GM21619 (cell line): ENCODE results near the gene HNF1B.

ENCODE experiments used
- ATAC-seq: cut with Tn5 transposase; IDR thresholded peaks from one replicate; pipeline ENCODE4 v1.9.1; 2021; ENCODE audit not compliant: unreplicated experiment

Gene HNF1B

DNA sequence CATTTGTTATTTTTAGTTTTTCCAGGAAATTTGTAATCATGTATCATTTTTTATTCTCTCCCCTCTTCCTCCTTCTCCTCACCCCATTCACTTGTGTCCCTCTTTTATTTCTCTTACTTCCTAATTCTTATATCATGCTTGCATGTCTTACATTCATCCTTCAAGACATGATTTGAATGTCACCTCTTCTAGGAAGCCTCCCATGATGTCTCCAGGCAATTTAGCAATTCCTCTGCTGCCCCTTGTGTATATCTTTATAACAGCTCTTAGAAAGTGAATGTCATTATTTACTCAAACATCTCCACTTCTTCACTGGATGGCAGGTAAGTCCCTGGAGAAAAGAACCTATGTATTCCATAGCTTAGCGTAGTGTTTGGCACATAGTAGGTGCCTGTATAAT is 7.8 kb downstream of the HNF1B start:
- ATAC-seq: no peak

DNA sequence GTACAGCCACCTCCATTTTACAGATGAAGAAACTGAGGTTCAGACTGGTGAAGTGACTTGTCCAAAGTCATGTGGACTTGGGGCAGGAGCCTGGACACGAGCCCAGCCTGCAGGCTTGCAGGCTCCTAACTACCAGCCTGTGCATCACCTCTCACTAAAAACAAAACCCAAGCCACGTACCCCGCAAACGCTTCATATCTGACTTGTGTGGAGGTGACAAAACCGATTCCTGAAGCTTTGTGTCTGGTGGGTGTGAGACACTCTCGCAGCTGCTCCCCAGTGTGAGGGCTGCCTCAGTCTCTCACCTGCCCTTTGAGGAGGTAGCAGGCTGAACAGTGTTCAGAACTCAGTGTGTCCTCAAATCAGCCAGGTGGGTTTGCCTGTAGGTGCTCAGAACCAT is 8.4 kb downstream of the HNF1B start:
- no peak for ATAC-seq

DNA sequence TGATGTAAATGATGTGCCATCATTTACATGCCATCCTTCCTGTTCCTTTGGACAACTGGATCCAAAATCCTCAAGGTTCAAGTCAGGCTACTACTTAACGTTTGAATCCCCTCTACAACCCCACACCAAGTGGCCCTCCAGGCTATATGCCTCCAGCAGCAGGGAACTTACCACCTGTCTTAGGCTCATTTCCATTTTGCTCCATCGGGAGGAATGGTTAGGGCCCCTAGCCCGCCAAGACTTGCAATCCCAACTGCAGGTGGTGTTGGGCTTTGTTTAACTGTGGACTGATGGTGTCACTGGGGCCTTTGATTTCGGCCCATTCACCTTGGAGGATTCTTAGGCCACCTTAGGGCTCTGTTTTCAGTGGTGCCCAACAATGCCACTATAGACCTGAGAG is 9.7 kb downstream of the HNF1B start:
- ATAC-seq: no peak

DNA sequence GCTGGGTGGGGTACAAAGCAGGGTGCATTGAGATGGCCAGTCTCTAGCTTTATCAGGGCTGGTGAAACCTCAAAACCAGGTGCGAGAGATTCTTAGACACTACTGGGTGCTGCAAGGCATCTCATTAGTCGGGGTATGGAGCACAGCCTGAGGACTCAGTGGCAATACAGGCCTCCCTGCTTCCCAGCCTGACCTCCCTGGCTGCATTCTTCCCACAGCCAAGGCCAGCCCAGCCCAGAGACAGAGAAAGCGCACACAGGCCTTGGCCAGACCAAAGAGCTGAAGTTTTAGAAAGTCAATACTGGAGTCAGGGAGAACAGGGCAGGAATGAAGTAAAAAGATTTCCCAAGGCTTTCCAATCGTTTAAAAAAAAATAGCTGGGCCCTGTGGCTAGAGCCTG is 12.5 kb downstream of the HNF1B start:
- no peak for ATAC-seq

DNA sequence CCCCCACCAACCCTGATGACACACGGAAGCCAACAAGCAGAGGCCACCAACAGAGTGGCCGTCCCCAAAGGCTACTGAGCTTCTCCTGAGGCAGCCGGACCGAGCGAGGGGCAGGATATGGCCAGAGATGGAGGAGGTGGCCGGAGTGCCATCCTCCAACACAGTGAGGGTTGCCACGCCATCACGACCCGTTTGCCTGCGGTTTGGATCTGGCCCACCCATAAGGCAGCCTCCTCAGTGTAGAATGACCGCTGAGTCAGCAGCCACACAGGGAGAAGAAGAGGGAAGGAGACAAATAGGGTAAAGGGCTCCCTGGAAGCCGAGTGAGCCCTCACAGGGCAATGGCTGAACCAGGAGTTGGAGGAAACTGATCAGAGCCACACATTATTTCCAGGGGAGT is 13.8 kb downstream of the HNF1B start:
- no peak for ATAC-seq

DNA sequence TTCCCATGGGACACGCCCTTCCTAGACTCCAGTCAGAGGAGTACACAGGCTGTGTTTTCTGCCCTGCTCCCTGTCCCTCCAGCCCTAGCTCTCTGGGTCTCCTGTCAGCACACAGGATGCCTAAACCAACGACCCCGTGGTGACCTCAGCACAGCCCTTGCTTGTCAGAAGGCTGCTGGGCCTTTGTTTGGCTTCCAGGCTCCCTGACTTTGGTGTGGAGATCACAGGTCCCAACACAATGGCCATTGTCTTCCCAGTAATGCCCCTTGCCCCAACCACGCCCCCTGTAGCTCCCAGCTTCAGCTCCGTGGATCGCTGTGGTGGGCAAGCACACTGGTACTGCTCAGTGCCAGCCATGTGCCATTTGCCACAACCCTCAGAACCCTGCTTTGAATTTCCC is 15.0 kb downstream of the HNF1B start:
- no peak for ATAC-seq

DNA sequence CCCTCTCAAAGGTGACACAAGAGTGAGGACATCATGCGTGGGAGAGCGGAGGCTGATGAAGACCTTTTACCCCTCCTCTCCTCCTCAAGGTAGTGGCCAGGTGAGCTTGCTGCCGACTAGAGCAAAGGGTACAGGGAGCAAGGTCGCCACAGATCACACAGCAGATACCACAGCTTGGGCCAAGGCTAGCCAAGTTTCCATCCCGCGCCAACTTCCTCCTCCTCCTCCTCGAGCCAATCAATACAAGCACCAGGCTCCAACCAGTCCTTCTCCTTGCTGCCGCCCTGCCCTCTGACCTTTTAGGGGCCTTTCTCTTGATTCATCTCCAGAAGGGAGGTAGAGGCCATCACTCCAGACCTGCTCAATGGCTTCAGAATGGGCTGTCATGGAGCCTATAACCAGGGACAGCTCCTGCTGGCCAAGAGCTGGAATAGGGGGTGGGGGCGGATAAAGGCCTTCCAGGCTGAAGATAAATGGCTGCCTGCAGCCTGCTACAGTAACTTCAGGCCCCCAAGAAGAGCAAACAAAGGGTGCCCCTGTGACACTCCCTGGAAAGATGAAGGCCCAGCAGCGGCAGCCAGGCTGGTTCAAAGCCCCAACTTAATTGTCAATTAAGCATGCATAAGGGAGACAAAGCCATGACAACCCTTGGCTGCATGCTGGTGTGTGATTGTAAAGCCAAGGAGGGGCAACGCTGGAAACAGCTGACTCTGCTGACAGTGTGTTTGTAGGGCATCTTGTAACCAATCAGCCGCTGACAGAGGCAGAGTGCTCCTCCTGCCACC is 17.8 kb downstream of the HNF1B start:
- ATAC-seq: no peak

DNA sequence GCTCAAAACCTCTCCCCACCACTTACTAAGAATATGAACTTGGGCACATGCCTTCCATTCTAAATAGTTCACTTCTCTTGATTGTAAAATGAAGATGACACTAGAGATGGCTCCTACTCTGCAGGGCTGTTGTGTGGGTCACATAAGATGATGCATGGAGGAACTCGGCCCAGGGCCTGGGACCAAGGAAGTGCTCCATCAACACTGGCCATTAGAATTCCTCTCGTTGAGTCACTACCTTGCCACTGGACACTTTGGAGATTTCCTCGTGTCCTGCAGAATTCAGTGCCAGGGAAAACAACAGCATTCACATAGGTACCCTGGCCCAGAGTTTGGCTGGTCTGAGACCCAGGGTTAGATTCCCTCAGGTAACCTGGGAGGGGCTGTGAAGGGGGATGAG is 18.6 kb downstream of the HNF1B start:
- ATAC-seq: no peak

DNA sequence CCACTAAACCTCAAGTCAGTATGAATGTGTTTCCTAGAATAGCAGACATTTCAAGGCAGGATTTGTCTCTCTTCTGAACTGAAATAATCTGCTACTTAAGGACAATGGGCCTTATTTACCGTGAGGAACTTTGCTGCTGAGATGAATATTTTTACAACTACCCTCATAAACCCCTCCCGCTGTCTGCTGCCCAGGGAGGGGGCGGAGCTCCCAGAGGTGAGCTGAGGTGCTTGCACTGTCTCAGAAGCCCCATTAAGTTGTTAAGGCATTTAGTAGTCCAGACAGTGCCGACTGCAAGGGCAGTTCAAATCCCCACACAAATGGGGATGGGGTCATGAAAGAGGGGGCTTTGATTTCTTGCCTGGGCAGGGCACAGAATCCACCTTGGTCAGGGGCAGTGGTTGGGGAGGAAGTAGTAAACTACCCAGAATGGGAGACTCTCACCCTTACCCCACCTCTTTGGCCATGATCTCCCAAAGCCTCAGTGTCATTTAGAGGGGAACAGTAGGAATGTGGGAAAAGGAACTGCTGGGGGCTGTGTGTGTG is 19.2 kb downstream of the HNF1B start:
- no peak for ATAC-seq

DNA sequence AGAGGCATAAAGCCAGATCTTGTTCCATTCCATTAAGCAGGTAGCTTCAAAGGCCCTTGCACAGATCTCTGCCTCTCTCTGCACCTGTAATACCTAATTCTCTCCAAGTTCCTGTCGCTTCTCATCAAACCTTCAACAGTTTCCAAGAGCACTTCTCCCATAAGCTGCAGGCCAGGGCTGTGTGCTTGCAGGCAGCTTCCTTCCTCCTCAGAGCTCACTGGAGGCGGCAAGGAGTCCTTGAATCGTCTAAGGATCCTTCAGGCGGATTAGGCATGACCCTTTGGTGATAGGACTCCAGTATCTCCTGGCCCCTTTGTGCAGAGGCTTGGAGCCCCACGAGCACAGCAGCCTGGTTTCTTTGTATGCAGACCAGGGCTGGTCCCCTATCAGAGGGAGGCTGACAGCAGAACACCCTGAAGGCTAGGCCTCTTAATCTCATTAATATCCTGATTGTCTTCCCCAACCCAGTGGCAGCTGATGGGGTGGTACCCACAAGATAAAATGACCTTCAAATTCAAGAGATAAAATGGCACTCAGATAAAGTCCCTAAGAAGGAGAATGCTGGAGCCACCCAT is 19.8 kb downstream of the HNF1B start:
- ATAC-seq: no peak

DNA sequence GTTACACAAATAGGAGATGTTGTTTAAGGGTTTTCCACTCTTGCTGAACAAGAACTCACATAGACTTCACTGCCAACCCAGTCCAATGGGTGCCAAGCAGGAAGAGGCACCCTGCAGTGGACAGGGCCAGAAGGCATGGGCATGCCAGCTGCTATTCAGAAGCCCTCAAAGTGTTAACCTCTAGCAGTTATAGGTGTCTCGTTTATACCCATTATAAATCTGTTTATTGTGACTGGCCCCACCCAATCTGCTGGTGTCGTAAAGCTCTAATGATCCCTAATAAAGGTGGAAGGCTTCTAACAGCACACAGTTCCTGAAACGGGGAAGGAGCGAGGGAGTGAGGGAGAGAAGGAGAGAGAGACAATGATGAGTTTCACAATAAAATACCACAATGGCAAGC is 23.9 kb downstream of the HNF1B start:
- ATAC-seq: no peak

DNA sequence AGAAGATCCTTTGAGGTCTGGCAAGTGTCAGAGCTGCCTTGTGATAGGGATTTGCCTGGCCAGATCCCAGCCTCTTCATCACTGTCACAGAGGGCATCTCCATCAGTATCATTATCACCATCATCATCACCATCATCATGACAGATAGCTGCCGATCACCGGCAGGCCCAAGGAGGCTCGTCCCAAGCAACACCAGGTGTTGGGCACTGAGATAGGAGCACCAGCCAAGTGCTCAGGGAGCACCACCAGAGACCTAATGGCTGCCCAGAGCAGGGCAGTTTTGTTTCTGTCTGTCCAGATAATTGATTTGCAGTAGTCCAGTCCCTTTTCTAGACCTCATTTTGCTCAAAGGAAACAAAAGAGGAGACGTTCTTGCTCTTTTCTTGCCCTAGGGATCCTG is 25.0 kb downstream of the HNF1B start:
- ATAC-seq: no peak

DNA sequence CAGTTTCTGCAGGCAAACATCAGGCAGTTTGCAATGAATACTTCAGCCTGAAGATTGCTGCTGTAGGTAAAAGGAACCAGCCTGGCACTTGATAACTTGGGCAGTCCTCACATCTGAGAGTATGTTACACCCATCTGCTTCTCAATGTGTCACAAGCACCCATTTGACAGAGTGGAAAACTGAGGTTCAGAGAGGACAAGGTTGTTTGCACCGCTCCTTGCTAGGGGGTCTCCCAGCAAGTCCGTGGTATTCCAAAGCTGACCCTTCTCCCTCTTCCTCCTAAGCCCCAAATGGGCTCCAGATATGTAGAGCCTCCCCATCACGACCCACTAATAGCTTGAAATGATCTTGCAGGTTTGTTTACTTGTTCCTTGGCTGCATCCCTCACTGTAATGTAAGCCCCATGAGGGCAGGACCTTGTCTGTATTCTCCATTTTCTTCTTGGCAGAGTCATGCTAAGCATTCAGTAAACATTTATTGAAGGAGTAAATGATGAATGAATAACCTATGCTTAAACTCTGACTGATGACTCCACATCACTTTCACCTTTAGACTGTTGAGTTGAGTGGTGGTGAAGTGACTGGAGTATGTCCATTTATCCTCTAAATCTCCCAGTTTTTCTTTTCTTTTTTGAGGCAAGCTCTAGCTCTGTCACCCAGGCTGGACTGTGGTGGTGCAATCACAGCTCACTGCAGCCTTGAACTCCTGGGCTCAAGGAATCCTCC is 26.4 kb downstream of the HNF1B start:
- no peak for ATAC-seq

DNA sequence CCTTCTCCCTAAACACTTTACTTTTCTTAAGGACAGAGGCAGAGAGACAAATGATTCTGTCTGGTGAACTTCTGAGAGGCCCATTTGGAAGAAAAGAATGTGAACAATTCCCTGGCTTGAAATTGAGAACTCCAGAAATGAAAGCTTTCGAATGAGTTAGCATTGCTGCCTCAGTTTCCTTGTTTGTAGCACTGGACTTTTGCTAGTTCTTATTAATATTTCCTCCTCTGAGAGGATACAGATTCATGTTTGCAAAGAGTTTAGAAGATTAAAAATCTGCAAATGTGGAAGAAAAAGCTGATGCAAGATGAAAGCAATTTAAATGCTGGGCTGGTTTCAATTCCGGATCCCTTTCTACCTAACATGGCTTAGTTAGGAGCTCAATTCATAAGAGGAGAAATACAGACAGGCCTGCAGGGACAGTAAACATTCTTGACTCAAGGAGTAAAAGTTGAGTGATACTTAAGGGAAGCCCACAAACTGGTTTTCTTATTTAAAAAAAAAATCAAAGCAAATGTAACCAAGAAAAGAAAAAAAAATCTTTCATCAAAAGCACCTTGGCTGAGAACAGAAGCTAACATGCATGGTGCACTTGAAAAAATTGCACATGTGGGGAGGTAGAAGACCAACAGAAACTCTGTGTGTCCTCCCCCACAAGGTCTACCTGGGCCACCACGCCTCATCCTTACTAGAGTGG is 27.1 kb downstream of the HNF1B start:
- no peak for ATAC-seq

DNA sequence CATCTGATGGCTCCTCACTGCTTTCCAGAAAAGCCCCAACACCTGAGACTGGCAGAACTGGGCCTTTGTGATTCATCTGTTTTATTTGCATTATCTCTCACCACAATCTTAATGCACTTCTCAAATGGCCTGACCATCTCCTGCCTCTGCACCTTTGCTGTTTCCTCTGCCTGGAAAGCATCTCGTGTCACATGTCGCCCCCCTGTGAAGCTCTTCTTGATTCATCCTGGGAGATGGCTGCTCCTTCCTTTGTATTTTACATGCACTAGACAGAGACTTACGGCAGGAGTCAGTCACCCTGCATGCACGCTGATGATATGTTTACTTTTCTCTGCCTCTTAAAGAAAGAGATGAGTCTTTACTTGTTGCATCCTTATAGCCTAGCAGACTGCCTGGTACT is 30.0 kb downstream of the HNF1B start:
- ATAC-seq: no peak

DNA sequence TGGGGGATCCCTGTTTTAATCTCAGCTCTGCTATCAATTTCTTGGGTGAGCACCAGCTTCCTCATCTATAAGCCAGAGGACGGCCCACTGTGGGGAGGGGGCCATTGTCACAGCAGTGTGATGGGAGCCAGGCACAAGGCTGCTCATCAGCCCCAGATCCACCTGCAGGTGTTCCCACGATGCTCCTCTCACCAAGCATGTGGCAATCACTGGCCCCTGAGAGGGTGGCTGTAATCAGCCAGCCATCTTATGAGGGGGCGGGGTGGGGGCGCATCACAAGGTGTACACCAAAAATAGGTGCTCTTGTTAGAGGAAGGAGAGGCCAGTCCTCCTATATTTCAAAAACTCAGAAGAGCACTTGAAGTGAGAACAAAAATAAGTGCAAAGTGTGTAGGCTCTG is 31.2 kb downstream of the HNF1B start:
- no peak for ATAC-seq

DNA sequence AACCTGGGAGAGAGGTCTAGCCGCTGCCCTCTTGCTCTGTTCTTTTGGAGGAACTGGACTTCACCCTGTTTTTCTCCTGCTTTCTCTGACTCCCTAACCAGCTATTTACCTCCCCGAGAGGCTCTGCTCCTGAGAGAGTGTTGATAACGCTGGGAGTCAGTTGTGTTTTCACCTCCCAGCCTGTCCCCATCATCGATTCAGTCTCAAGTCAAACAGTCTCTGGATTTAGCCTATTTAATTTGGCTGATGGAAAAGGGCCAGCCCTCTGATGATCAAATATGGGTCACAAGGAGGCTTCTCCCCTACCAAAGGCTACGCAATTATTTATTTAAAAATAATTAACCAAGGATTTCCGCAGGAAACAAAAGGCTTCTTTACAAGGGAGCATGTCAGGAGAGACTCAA is 31.8 kb downstream of the HNF1B start:
- ATAC-seq: no peak

DNA sequence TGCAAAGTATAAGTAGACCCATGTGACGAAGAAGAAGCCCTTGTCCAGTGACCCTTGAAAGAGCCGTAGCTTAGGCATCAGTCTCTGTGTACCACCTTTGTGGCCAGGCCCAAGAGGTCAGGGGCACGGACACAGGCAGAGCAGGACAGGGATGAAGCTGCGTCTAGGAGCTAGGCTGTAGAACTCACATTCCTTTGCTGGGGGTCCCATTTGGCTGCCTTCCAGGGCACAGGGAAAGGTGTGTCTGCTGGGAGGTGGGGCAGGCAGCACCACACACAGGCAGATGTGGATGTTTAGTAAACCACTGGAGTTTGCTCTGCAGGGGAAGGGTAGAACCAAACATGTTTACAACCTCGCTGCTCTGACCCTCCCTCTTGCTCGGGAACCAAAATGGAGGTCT is 33.7 kb downstream of the HNF1B start:
- no peak for ATAC-seq

DNA sequence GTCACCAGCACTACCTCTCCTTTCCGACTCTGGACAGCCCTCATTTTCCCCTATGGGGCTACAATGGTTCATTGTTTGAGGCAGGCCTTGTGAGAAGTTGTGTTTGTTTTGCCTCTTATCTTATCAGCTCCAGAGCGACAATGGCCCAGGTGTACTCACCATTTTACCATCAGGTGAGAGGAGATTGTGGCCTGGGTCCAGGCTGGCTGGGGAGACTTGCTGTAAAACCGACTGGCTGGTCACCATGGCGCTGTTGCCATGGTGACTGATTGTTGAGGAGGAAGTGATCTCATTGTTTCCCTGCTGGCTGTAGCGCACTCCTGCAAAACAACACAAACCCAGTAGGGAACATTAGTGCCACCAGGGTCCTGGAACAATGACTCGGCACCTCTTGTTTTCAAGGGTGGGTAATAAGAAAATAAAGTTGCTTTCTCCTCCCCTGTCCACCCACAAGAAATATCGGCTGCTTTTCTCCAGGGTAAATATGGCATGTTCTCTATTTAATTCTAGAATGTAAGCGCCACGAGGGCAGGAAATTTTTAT is 34.4 kb downstream of the HNF1B start:
- no peak for ATAC-seq

DNA sequence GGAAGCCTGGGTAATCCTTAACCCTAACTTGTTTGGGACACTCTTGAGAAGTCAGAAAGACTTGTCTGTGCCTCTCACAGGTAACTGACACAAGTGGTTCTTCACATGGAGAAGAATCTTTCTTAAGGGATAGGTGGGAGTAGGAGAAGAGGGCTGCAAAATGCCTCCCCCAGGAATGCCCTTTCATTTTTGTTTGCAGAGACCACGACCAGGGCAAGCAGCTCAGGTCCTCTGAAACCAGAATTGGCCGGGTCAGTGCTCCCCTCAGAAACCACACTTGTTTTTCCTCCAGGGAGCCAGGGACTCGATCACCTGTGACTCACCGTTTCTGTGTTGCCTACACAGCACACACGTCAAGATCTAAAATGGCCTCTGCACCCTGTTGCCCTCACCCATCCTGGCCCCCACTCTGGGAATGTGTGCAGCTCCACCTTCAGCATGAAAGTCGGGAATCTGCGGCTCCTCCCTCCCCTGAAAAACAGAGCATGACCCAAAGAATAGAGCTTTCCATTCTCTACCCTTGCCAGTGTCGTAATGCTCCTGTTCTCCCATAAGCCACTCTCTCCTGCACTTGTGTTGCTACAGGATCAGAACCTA is 36.1 kb downstream of the HNF1B start:
- no peak for ATAC-seq
